NCI-H1092 (cell line): ENCODE results near the gene SNRPB.
"Not testable (repeated sequence)": the region's sequence is repeated elsewhere in the genome, so short reads cannot be mapped to it uniquely, and the experiment has no call there.

ENCODE experiments used
- DNase-seq: peaks from one replicate; lab custom pipeline; 2025; lab: John Stamatoyannopoulos, UW

The SNRPB gene

DNA sequence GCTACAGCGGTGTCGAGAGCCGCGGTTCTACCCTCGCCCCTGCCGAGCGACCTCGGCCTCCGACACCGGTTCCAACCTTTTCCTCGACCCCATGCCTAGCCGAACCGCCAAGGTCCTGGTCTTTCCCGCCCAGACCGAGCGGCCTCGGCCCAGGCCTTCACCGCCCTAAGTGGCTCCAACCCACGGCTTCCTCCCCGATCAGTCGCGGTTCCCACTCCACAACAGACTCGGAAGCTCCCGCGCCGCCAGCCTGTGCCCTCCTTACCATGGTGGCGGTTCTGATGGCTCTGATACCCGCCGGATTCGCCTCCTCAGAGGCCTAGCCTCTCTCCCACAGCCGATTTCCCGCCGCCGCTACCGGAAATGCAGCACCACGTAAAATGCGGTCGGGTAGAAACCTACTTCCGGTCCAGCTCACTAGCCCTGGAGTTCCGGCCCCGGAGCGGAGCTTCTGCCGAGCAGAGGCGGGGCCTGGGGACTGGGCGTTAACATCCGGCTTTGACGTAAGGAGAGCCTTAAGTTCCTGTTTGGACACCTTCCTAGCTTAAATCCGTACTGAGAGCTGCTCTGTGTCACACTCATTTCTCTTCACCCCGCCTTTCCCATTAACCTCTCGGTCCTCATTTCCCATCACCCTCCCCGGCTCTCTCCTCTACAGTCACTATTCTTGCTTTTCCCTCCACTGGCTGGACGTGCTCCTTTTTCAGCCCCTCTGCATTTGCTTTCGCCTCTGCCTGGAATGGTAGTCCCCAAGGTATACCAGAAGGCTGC is at the start of gene SNRPB:
Gene SNRPB (minus strand): TSS at position 367 of the 771 bp plus-strand sequence. CDS start 99 bp downstream, at position 268.
- DNase-seq: peak; percentile 98

- no peak for DNase-seq
These were observed 48.7 kb upstream of the SNRPB start for GRCh38 chr20:2519115-2519809.

DNA sequence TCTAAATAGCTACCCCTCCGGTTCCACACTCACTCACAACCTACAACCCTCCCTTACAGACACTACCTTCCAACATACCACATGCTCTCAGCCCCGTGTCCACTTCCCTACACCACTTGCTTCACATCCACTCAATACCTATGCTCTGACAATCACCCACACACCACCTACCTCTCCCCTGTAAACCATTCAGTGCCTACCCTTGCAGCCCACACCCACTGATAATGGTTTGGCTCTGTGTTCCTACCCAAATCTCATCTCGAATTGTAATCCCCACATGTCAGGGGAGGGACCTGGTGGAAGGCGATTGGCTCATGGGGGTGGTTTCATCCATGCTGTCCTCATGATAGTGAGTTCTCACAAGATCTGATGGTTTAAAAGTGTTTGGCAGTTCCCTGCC is 48.0 kb upstream of the SNRPB start:
- no peak for DNase-seq

- no peak for DNase-seq
These were observed 47.5 kb upstream of the SNRPB start for GRCh38 chr20:2518096-2518495.

DNA sequence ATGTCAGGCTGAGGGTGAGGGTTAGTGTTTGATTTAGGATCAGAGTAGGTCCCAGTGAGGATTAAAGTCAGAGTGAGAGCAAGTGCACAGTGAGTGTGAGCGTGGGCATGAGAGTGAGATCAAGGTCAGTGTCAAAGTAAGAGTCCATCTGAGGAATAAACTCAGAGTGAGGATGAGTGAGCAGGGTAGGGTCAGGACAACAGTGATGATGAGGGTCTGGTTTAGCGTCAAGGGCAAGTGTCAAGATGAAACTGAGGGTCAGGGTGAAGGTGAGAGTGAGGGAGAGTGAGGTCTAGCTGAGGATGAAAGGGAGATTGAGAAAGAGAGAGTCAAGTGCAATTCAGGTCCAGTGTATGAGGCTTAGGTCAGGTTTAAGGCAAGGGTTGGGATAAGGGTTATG is 45.8 kb upstream of the SNRPB start:
- no peak for DNase-seq

DNA sequence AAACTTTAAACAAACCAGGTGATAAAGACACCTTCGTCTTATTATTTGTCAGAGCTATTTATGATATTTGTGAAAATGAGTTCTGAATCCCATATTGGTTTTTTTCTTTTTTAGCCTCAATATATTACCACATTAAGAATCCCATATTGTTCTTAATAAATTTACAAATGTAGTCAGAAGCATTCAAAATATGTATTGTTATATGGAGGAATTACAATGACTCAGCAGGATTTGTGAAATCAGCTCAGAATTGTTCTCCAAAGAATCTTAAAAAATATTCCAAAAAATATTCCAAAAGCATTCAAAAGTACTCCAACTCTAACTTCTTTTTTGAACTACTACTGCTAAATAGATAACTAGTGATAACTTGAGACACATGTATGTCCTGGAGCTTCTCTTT is 44.6 kb upstream of the SNRPB start:
- no peak for DNase-seq

DNA sequence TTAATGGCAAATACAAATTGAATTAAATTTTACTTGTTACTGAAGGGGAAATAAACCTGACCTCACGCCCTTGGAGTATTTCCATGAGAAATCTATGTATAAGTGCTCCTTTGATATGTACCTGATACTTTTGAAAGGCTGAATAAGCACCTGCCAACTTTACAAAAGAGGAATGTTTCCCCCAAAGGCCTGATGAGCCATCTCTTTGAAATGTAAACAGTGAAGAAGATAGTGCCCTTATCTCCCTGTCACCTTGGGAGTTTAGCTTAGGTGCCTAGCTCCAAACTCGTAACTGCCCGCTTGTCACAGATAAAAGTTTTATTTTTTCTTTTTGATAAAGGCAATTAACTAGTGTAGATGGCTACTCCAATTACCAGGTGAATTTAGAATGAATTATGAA is 39.2 kb upstream of the SNRPB start:
- DNase-seq: no peak

GRCh38 chr20:2509468-2509781 is 38.8 kb upstream of the SNRPB start:
- DNase-seq: no peak

GRCh38 chr20:2508631-2509467 is 38.3 kb upstream of the SNRPB start, which contains the start of gene ZNF343:
ZNF343 (minus strand) TSS chr20:2508915; CDS start chr20:2493895, 15,020 bp downstream.
- peak; percentile 74 for DNase-seq

DNA sequence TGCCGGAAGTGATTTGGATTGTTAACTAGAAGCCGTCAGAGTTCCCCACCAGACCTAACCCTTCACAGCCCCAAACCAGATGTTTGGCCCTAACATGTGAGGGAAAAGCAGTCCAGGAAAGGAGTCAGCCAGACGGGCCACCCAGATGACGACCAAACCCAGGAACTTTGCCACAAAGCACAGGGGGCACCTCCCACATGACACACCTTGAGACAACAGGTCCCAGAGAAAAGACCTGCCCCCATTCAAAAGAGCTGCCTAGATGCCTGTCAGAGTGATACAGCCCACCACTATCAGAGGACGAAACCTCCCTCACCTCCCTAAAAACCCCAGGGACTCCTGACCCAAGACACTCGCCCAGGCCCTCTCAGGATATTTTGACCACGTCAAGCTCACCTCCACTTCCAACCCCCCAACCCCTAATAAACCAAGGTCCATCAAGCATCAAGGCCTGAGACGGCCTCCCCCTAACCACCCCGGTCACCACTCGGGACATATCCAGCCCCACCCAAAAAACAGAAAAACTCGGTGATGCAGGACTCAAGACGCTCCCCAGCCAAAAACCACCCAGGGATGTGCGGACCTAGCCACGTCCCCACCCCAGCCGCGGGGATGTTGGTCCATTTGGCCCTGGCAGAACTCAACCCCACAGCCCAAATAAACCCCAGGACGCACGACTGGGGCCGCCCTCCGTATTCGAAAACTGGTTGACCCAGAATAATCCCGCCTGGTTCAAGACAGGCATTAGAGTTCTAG is 37.5 kb upstream of the SNRPB start:
- no peak for DNase-seq

DNA sequence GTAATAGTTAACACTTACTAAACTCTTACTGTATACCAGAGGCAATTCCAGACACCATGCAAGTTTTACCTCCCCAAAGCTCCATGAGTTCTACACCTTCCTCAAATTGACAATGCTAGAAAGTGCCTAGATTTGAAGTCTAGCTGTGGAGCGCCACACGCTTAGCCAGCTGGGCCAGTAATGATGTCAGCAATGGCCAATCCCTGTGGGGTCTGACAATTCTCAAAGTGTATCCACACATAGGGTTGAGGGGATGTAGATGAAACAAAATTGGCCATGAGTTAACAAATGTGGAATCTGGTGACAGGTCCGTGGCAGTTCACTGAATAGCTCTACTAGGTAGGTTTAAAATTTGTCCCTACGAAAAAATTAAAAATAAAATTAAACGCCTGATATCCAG is 36.9 kb upstream of the SNRPB start:
- no peak for DNase-seq

DNA sequence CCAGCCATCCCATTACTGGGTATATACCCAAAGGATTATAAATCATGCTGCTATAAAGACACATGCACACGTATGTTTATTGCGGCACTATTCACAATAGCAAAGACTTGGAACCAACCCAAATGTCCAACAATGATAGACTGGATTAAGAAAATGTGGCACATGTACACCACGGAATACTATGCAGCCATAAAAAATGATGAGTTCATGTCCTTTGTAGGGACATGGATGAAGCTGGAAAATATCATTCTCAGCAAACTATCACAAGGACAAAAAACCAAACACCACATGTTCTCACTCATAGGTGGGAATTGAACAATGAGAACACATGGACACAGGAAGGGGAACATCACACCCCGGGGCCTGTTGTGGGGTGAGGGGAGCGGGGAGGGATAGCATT is 35.8 kb upstream of the SNRPB start:
- not testable (repeated sequence) for DNase-seq

DNA sequence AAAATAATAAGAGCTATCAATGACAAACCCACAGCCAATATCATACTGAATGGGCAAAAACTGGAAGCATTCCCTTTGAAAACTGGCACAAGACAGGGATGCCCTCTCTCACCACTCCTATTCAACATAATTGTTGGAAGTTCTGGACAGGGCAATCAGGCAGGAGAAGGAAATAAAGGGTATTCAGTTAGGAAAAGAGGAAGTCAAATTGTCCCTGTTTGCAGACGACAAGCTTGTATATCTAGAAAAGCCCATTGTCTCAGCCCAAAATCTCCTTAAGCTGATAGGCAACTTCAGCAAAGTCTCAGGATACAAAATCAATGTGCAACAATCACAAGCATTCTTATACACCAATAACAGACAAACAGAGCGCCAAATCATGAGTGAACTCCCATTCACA is 34.2 kb upstream of the SNRPB start:
- DNase-seq: not testable (repeated sequence)

DNA sequence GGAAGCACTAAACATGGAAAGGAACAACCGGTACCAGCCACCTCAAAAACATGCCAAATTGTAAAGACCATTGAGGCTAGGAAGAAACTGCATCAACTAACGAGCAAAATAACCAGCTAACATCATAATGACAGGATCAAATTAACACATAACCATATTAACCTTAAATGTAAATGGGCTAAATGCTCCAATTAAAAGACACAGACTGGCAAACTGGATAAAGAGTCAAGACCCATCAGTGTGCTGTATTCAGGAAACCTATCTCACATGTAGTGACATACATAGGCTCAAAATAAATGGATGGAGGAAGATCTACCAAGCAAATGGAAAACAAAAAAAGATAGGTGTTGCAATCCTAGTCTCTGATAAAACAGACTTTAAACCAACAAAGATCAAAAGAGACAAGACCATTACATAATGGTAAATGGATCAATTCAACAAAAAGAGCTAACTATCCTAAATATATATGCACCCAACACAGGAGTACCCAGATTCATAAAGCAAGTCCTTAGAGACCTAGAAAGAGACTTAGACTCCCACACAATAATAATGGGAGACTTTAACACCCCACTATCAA is 32.3 kb upstream of the SNRPB start:
- DNase-seq: not testable (repeated sequence)

GRCh38 chr20:2485661-2486060 is 15.1 kb upstream of the SNRPB start:
- no peak for DNase-seq

GRCh38 chr20:2485080-2485479 is 14.5 kb upstream of the SNRPB start:
- DNase-seq: no peak

DNA sequence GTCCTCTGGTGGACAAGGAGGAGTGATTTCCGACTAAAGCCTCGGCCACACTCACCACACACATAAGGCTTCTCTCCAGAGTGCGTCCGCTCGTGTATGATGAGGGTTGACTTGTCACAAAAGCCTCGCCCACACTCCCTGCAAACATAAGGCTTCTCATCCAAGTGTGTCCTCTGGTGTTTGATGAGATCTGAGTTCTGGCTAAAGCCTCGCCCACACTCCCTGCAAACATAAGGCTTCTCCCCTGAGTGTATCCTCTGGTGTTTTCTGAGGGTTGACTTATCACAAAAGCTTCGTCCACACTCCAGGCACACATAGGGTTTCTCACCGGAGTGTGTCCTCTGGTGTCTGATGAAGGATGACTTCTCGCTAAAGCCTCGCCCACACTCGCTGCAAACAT is 12.9 kb upstream of the SNRPB start:
- DNase-seq: no peak

DNA sequence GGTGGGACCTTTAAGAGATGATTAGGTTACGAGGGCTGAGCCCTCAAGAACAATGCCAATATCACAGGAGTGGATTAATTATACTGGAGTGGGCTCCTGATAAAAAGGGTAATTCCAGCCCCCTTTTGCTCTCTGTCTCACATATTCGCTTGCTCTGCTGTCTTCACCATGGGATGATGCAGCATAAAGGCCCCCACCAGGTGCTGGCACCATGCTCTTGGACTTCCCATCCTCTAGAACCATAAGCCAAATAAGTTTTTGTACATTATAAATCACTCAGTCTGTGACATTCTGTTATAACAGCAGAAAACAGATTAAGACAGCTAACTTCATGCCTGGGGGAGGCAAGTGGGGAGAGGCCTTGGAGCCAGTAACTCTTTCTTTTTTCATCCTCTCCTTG is 9.8 kb upstream of the SNRPB start:
- no peak for DNase-seq

- no peak for DNase-seq
These were observed 6.4 kb upstream of the SNRPB start for GRCh38 chr20:2476742-2477615.

- DNase-seq: no peak
These were observed 5.5 kb upstream of the SNRPB start for GRCh38 chr20:2475850-2476741.
